TTC549 (cell line): ENCODE data around the gene PLB1.

Source experiments
- FAIRE-seq: peaks from 2 replicates; lab custom pipeline; 2012; peaks lifted over from hg19 to GRCh38; lab: Jason Lieb, UNC

The PLB1 gene, protein sequence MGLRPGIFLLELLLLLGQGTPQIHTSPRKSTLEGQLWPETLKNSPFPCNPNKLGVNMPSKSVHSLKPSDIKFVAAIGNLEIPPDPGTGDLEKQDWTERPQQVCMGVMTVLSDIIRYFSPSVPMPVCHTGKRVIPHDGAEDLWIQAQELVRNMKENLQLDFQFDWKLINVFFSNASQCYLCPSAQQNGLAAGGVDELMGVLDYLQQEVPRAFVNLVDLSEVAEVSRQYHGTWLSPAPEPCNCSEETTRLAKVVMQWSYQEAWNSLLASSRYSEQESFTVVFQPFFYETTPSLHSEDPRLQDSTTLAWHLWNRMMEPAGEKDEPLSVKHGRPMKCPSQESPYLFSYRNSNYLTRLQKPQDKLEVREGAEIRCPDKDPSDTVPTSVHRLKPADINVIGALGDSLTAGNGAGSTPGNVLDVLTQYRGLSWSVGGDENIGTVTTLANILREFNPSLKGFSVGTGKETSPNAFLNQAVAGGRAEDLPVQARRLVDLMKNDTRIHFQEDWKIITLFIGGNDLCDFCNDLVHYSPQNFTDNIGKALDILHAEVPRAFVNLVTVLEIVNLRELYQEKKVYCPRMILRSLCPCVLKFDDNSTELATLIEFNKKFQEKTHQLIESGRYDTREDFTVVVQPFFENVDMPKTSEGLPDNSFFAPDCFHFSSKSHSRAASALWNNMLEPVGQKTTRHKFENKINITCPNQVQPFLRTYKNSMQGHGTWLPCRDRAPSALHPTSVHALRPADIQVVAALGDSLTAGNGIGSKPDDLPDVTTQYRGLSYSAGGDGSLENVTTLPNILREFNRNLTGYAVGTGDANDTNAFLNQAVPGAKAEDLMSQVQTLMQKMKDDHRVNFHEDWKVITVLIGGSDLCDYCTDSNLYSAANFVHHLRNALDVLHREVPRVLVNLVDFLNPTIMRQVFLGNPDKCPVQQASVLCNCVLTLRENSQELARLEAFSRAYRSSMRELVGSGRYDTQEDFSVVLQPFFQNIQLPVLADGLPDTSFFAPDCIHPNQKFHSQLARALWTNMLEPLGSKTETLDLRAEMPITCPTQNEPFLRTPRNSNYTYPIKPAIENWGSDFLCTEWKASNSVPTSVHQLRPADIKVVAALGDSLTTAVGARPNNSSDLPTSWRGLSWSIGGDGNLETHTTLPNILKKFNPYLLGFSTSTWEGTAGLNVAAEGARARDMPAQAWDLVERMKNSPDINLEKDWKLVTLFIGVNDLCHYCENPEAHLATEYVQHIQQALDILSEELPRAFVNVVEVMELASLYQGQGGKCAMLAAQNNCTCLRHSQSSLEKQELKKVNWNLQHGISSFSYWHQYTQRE (N-terminal part only)

DNA sequence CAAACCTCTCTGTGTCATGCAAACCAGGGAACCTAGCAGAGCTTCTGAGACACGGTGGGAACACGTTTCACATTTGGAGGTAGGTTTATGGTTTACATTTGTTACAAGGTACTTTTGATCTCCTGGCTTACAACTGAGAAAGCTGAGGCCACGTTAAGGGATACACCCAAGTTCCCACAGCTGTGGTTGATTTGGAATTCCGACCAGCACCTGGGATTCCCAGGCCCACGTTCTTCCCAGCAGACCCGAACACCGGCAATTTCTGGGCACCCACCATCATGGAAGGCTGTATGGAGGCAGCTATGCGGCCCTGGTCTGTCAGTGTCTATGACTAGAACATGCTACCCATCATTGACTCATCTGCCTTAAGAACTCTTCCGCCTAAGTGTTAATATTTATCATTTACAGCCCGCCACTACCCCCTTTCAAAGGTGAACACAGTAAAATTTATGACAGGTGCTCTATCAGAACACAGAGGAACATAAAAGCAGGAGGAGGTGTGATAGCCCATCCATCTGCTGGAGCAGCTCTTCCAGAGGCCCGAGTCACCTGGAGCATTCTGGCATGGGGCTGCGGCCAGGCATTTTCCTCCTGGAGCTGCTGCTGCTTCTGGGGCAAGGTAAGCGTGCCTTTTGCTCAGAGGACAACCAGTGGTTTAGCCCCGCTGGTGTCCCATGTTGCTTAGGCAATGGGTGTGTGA lies at the start of gene PLB1:
Gene PLB1 (plus strand): TSS at position 510 of the 700 bp plus-strand sequence. CDS start 55 bp downstream, at position 565.
- no peak for FAIRE-seq

DNA sequence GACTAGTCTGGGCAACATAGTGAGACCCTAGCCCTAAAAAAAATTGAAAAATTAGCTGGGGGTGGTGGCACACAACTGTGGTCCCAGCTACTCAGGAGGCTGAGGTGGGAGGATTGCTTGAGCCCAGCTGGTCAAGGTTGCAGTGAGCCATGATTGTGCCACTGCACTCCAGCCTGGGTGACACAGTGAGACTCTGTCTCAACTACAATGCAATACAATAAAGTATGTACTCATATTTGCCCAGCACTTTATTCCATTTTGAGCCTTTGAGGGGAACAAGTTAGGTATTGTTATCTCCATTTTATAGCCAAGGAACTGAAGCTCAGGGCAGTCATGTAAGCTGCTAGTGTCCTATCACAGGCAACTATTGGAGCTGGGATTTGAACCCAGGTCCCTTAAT lies 49.3 kb upstream of the PLB1 start:
- FAIRE-seq: no peak

DNA sequence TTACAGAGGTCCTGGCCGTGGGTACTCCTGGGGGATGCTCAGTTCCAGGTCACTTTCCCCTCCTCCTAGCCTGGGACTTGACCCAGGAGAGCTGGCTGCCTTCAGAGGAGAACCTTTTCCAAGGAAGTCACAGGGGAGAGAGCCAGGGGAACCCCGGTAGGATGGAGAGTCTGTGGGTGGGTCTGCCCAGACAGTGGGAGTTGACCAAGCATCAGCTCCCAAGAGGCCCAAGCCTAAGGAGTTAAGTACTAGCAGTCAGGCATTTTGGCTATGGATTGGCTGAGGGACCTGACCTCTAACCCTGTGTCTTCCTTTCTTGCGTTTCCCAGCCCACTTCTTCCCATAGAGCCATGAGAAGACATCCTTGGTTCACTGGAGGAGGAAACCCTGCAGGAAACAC lies 48.8 kb upstream of the PLB1 start:
- no peak for FAIRE-seq

DNA sequence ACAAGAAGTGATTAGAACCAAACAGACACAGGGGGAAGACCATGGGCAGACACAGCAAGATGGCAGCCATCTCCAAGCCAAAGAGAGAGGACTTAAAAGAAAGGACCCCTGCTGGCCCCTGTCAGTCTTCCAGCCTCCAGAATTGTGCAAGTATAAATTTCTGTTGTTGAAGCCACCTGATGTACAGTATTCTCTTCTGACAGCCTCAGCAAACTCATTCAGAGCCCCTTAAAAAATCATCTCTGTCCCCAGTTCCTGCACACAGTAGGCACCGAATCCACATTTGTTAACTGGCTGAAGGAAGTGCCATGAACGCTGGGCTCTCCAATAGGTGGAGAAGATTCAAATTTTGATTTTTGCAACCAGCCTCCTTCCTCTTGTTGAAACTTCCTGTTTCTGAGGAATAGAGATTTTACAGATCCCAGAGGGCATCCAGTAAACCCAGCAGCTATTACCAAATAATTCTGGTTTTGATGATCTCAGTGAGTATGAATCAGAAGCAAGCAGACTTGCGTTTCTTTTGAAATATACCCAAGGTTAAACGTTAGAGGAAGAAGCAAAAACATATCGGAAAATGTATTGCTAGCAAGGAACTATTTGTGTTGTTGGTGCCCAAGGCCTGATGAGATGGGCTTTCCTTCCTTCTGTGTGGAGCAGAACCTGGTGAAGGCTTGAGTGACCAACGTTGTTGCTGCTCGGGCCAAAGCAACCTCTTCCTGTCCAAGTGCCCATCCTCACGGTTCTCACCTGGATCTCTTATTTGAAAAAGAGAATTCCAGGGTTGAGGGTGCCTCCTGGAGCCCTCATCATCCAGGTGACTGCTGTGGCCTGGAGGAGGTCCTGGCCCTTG lies 47.7 kb upstream of the PLB1 start:
- no peak for FAIRE-seq

DNA sequence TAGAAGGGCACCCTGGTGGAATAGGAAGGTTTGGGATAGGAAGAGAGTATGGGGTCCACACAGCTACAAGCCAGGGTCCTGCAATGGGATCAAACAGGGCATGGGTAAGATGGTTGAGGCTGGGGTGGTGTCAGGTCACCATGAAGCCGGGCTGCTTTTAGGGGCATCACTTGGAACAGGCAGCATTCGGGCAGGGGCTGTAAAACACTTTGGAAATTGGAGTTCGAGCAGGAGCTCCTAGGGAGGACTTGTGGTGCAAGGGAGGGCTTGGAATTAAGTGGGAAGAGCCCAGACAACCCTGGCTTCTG lies 47.1 kb upstream of the PLB1 start:
- no peak for FAIRE-seq

DNA sequence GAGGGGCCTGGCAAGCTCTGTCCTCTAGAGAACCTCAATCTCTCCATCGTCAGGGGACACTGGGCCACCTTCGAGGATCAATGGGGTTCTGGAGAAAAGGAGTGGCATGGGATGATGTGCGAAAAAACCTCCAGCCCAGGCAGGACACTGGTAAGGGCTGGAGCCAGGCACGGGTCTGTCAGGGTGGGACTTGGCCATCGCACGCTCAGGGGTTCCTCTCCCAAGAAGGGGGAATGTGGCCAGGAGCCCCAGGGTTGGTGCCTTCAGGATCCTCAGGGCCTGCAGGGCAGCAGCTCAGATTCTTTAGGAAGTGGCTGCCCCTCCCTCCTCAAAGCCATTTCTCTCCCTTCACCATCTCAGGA lies 46.8 kb upstream of the PLB1 start:
- FAIRE-seq: no peak

DNA sequence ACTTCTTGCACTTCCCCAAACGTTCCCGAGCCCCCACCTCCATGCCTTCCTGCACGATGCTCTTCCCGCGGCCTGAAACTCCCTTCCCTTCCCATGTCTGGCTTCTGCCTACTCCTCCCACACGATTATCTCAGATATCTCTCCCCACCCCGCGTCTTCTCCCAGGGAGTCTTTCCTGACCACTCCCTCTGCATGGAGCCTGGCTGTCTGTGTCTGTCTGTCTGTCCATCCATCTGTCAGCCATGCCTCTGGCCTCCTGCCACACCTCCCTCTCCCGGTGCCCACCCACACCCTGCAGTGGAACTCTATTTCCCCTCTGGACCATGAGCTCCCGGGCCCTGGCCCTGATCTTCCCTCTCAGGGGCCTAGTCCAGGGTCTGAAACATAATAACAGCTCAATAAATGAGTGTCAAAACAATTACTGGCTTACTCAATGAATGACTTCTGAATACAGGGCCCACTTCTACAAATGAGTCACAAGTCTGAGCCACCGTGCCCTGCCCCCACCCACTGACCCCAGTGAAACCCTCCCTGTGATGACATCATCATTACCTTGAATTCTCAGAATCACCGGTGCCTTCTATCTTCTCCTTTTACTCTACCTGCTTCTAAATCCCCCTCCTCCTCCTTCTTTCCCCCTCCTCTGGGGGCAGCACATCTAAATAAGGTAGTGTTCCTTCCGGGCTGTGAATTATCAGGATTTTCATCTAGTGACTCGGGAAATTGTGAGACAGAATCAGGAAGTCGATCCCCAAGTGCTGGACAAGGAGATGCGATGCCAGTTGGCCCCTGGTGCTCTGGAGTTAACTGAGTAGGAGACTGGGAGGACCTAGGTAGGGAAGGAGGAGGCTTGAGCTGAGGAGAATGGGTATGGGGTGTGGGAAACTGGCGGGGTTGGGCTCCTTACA lies 46.1 kb upstream of the PLB1 start:
- FAIRE-seq: no peak

DNA sequence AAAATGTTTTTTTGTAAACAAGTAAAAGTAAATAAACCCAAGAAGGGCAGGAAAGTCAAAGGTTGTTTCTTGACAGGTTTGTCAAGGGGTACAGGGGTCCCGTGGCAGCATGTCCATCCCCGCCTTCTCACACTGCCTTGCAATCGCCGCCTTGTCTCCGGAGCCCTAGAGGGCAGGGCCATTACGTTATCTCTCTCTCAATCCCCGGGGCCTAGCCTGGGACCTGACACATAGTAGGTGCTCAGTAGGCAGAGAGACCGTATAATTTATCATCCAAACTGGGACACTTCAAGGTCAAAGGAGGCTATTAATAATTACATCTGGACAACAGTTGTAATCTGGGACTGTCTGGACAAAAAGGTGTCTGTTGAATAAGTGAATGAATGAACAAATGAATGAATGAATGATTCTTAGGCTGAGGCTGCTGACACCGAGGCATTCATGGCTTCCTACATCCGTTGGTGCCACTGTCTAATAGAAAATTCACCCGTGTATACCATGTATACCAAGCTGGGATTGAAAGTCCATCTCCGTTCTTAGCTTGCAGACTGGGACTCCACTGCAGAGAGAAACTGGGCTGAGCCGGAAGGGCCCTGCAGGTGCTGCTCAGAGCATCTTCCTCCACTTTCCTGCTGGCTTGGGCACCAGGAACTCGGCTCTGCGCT lies 44.8 kb upstream of the PLB1 start:
- FAIRE-seq: no peak

DNA sequence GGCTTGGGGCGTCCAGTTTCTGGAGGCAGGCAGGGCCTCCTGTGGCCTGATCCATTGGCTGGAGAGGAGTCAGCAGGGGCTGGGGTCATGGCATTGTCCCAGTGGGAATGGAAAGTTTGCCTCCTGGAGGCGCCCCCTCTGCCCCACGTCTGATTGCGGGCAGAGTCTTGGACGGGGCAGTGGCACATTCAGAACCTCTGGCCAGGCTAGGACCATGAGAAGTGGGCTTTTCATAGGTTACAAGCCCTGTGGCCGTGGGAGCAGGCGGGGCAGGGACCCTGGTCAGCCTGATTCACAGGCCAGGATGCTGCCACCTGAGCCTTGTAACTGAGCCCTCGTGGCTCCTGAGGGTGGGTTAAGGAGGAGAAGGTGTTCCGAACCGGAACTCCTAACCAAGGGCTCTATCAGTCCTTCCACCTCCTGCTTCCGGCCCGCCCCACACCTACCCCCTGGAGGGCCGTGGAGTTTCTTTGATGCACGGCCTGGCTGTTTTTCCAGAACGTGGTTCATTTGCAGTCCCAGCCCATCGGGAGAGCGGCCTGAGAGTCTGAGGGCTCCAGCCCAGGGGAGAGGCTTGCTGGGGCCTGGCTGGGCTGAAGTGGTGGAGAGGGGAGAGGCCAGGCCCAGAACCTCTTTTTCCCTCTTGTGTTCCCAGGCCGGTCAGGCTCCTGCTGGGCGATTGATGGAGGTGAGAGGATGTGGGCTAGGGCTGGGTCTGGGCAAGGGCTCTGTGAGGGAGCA lies 43.9 kb upstream of the PLB1 start:
- no peak for FAIRE-seq

DNA sequence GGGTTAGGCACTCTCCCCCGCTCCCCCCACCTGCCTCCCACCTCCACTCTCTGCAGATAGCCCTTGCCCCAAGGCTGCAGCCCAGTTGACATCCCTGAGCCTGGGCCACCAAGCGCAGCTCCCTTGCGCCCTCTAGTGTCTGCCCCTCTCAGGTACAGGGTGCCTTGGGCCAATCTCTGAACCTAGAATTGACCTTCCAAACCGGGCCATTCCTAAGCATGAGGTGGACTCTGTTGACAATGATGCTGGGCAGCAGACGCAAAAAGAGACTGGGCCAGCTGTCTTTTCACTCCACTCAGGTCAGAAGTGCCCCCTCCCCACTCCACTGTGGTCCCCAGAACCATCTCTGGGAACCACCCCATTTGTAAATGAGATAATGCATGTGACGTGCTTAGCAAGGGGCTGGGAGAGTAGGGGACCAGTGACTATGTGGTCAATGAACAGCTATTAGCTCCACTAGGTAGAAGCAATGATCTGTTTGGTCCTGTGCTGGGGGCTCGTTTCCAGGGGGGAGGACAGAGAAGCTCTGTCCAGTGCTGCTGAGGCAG lies 43.3 kb upstream of the PLB1 start:
- FAIRE-seq: no peak

DNA sequence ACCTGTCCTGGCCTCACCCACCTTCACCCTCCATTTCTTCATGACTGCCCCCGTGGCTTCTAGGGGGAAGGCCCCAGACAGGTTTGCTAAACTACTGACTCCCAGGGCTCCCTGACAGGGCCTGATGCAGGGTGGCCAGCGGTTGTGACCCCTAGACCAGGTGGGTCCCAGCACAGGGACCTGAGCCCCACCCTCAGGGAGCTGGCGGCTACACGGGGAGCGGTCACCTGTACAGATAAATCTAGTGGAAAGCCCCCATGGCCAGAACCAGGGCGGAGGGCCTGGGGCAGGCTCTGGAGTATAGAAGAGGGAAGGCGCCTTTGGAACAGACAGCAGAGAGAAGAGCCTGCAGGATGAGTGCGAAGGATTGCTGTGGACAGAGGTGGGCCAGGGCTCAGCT lies 42.5 kb upstream of the PLB1 start:
- FAIRE-seq: no peak

DNA sequence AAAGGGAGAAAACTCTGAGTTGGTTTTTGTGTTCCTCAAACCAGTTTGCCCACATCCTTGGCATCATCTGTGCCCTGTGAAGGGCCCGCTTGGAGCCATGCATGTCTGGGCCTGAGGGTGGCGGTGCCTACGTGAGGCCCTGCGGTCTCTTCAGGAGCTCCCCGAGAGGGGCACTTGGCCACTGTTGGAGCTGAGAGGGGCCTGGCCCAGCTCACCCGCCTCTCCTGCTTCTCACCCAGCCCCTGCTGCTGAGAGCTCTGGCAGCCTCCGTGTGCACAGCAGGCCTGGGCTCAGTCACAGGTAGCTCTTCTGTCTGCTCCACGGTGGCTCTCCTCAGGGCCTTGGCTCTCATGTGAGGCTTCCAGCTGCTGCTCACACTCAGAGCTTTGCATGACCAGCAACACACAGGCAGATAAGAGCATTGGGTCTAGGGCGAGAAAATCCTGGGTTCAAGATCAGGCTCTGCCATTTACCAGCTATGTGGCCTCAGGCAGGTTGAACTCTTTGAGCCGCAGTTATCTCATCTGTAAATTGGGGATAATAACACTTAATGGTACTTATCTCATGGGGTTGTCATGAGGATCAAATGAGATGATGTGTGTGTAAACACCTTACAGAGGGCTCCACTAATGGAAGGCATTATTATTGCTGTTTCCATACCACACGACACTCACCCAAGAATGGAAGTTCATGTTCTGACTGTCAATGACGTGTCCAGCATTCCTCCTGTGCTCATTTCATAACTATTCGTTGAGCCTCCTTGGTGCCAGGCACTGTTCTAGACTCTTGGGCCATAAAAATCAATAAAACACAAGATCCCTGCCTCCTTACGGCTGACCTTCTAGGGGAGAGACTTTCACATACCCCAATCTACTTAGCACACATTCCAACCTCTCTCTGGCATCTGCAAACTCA lies 41.6 kb upstream of the PLB1 start:
- no peak for FAIRE-seq

DNA sequence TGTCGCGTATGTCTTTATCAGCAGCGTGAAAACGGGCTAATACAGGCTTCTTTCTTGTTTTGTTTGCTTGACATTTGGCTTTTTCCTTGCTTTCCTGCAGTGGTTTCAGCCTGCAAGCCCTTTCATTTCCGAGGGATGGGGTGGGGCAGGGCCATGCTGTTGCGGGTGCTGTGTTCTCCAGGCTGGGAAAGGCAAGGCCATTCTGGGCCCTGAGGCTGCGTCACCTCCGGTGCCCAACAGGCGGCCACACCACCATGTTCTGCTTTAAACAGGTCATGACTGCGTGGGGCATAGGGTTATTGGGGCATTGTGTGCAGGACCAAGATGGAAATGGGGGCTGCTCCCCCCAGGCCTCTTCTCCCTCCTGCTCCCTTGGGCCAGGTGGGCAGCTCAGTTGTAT lies 38.6 kb upstream of the PLB1 start:
- FAIRE-seq: no peak

DNA sequence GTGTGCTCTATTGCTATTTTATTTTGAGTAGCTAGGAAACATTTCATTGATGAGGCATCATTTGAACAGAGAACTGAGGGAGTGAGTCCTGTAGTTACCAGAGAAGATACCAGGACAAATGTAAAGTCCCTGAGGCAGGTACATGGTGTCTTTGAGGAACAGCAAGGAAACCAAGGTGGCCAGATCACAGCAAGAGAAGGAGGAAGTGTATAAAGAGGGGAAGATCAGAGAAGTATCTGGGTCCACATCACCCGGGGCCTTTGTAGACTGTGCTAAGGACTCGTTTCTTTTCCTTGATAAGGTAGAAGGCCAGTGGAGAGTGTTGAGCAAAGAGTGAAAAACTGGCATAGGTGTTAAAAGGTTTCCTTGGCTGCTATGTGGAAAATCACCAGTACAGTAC lies 34.8 kb upstream of the PLB1 start:
- no peak for FAIRE-seq

DNA sequence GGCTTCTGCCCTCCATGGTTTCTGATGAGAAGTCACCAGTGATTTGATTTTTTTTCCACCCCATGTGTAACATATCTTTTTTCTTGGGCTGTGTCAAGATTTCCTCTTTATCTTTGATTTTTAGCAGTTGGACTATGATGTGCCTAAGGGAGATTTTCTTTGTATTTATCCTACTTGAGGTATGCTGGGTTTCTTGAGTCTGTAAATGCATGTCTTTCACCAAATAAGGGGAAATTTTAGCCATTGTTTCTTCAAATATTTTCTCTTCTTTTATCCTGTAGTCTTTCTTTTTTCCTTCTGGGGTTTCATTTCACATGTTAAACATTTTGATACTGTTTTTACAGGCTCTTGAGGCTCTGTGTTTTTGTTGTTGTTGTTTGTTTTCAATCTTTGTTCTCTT lies 33.7 kb upstream of the PLB1 start:
- no peak for FAIRE-seq

DNA sequence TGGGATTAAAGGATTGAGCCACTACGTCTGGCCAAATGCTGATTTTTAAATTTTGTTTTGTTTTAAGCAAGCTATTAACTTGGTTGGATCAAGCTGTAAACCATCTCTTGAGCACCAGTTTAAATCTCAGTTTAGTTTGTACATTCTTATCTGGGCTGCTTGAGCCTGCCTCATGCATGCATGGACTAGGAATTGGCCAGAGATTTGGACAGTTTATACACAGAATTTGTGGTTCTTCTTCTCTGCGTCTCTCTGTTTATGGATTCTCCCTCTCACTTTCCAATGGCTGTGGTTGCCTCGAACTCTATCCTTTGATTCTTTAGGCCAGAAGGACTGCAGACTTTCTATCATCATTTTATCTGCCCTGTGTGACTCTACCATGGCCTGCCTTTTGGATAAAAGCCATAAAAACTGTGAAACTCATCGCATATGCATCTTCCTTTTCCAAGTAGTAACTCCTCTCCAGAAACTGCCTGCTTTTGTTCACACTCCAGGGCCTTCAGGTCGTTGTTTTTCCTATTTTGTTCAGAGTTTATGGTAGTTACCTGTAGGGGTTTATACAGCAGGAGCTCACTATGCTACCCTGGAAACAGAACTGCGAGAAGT lies 32.5 kb upstream of the PLB1 start:
- no peak for FAIRE-seq

DNA sequence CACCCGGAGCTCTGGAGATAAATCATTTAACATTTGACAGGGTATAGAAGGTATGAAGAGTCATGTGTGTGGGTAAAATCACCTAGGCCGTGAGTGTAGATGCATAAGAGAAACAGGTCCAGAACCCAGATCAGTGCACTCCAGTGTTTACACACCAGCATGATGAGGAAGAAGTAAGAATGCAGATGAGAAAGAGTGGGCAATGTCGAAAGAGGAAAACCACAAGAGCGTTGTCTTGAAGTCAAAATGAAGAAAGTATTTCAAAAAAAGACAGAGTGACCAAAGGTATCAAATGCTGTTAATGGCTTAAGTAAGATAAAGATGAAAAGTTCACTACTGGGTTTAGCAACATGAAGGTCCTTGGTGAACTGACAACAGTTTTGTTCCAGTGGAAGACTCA lies 32.0 kb upstream of the PLB1 start:
- no peak for FAIRE-seq
